ENCODE measurements around the gene RGMB. TPM values are rescaled to one million over a fixed set of nuclear protein-coding genes. Genes with fewer than 3 reads are reported as not detected.

The RGMB gene
- total RNA-seq, result 32.6 and 76.0 TPM in 2 replicates

GRCh38 chr5:98773464-98774191, at the start of gene RGMB:
Gene RGMB (plus strand): TSS chr5:98773663. CDS start chr5:98774071, 408 bp downstream.

Other genes with a start within 250 kb of the RGMB start
- 22.0 and 24.6 TPM in 2 replicates for gene CHD1, start 155.3 kb downstream of the RGMB start, total RNA-seq

All from epithelial cell of alveolus of lung (primary cell).